HG02588 (cell line): ENCODE results near the gene RIC3.

Source experiments
- ATAC-seq: cut with Tn5 transposase; IDR thresholded peaks from one replicate; pipeline ENCODE4 v1.9.1; 2021; ENCODE audit warnings: mild to moderate bottlenecking, moderate library complexity; ENCODE audit not compliant: unreplicated experiment

RIC3 gene

DNA sequence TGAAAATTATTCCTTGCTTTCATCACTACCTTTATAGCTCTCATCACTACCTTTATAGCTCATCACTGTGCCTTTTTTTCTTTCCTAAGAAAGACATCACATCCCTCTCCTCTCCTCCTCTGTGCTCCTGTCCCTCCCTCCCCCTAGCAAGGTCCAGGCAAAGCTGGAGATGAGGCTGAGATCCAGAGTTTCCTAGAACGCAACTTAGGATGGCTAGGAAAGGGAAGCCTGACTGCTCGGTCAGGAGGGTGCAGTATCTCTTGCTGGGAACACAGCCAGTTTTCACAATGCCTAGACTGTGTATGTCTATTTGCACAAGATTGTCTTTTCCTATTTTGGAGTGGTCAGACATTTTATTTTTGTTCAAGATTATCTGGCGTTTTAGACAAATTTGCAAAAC is 63.2 kb downstream of the RIC3 start:
- no peak for ATAC-seq

DNA sequence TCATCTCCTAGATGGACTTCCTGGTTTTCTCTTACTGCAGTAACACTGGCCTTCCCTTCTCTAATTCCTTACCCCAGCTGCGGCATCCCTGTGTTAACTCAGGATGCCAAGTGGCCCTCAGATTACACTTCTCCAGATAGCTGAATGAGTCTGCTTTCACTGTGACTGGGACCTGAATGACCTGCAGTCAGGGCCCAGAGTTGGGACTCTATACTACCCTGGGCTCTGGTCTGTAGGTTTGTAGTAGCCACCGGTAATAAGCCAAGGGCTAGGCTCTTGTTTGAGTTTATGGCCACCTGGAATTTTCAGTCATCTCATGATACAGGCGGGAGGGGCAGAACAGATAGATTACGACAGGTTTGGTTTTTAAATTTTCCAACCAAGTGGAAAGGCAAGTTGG is 63.7 kb downstream of the RIC3 start:
- ATAC-seq, result no peak

DNA sequence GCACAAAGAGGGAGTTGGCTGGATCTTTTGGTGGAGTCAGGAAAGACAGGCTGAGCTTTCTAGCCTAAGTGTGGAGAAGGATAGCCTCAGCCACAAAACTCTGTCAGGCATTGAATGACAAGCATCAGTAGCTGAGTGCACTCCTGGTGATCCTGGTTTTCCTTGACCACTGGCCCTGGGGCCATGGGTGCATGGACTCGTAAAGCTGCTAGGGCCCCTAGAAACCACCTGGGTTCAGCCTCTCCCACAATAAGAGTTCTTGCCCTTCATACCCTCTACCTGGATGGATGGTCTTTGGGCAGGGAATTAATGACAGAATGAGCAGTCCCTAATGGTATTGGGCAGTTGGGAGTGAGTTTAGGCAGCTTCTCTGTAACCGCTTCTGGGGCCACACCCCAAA is 64.9 kb downstream of the RIC3 start:
- ATAC-seq, result no peak

DNA sequence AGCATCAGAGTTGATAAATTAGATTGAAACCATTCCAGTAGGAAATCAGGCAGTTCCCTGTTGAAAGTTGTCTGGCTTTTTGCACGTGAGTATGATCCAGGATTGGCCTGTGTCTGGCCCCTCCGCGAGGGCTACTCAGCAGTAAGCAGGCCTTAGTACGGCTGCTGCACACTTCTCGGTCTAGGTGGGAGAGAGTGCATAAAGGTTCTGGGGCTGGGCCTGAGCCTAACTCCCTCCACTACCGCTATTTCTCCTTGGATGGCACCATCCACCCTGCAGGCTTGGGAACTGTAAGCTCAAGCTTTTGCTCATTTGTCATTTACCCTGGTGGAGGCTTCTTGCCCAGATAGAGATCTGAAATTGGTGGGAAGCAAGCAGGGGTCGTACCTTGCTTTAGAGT is 65.9 kb downstream of the RIC3 start:
- ATAC-seq, result no peak

DNA sequence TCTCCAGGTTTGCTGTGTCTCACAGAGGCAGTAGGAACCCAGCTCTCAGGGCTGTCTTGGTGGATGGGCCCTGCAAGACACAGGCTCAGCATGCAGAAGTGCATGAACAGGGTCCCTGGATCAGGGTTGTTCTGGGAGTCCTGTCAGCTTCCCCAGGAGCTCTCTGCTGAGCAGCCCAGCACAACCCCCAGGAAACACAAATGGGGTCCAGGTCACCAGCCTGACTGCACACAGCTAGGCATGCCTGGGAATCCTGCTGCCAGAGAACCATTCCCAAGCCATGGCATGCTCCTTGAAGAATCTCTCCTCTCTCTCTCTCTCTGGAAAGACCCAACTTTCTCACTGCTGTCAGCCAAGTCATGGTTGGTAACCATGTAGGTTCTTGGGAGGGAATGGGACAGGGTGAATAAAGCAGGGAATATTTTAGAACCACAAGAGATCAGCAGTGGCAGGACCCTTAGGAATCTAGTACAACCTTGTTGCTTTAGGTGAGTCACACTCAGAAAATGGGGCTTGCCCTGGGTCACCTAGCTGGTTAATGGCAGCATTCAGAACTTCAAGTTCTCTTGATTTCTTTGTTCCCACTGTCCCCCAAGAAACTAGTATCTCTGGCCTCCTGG is 66.4 kb downstream of the RIC3 start:
- ATAC-seq, result no peak

DNA sequence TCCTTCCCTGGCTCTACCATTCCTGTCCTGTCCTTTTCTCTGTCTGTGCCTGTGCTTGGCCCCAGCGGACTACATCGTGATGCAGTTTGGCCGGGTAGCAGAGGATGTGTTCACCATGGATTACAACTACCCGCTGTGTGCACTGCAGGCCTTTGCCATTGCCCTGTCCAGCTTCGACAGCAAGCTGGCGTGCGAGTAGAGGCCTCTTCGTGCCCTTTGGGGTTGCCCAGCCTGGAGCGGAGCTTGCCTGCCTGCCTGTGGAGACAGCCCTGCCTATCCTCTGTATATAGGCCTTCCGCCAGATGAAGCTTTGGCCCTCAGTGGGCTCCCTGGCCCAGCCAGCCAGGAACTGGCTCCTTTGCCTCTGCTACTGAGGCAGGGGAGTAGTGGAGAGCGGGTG is 67.4 kb downstream of the RIC3 start:
- no peak for ATAC-seq

DNA sequence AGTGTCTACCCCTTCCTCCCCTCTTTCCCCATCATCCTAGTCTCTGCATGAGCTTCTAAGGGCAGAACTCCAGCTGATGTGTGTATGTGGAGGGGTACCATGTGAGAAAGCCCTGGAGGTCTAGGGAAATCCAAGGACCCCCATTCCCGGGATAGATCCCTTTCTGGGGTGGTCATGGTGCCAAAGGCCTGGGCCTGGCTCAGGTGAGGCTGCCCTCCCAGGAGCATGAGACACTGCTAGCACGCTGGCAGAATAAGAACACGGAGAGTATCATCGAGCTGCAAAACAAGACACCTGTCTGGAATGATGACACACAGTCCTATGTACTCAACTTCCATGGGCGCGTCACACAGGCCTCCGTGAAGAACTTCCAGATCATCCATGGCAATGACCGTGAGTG is 68.2 kb downstream of the RIC3 start:
- ATAC-seq, result no peak

DNA sequence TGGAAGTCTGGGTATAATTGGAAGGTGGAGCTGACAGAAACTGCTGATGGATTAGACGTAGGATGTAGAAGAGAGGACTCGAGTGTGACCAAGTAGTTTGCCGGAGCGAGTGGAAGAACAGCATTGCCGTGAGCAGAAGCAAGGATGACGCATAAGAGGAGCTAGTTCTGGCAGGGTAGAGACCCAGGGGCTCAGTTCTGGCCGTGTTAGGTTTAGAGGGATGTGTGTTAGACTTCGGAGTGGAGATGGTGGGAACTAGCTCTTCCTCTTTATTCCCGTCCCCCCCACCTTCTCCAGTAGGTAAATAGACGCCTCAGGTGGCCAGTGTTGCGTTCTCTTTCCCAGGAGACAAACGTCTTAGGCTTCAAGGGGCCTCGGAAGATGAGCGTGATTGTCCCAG is 68.7 kb downstream of the RIC3 start:
- no peak for ATAC-seq

DNA sequence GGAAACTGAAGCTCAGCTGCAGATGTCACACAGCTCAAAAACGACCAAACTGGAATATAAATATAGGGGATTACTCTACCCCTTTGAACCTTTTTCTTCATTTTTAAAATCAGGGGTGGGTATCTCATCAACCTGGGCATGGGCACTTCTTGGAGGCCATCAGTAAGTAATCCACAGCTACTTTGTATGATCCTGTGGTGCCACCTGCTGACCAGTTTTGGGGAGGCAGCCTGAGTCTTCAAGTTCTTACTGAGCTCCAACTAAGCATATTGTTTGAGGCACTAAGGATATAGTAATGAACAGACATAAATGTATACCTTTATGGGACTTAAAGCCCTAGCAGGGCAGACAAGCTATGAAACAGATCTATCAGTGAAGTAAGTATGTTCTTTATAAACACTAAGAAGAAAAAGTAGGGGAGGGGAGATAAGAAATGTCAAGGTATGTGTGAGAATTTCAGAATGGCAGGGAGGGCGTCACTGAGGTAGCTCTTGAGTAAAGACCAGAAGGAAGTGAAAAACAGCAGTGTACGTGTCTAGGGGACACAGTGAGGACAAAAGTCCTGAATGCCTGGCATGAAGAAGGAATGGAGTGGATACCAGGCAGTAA is 69.4 kb downstream of the RIC3 start:
- no peak for ATAC-seq

DNA sequence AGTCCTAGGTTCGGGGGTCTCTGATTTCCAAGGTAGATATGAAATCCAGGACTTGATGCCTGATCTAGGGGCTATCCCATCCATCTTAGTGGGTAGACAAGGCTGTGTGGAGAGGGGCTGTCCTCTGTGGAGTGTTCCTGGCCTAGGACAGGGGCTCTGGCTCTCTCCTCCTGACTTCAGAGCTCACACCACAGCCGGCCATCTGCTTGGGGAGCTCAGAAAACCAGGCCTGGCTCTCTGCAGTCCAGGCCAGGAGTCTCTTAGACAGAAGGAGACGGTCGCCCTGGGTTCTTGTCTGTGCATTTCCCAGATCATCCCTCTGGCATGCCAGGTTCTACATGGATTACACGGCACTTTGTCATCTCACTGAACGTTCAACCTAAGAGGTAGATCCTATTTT is 69.9 kb downstream of the RIC3 start:
- ATAC-seq, result no peak

DNA sequence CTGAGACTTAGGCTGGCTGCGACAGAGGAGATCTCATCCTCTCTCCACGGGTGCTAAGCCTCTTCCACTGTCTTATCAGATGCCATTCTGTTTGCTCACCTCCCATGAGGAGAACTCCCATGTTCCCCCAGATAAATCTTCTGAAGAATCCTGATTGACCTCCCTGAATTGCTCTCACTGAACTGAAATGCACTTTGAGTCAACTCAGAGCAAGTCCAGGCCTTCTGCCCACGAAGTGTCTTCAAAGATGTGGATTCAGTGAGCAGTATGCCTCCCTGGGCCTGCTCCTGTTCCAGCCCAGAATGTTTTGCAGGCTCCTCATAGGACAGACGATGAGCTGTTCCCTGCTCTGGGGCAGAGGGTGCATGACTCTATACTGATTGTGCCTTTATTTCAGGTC is 70.5 kb downstream of the RIC3 start:
- no peak for ATAC-seq

DNA sequence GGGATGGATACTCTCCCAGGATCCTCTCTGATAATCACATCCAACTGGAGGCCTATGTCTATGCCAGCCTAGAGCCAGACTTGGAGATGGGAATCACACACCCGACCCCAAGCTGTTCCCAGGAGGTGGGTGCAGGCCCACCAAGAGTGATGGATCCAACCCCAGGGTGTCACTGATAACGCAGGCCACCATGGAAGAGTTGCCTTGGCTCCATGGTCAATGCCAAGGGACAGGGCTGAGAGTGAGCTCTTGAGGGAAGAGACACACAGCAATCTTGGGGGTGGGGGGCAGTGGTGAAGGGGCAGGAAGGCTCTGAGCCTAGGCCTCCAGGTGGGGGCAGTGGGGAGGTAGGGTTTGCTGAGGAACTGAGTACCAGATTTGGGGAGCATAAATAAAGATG is 70.9 kb downstream of the RIC3 start:
- ATAC-seq, result no peak

DNA sequence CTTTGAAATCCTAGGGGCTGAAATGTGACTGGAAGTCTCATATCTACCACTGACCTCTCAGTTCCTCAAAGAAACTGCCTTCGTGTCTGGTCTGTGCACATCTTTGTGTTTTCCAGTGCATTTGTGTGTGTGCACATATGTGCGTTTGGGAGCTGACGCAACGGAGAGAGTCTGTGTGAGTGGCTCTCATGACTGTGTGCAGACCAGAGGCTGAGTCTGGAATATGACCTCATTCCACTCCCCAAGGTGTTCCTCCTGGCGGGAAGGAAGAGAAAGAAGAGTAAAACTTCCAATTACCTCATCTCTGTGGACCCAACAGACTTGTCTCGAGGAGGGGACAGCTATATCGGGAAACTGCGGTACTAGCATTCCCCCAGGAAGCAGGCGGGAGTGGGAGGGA is 71.4 kb downstream of the RIC3 start:
- no peak for ATAC-seq

DNA sequence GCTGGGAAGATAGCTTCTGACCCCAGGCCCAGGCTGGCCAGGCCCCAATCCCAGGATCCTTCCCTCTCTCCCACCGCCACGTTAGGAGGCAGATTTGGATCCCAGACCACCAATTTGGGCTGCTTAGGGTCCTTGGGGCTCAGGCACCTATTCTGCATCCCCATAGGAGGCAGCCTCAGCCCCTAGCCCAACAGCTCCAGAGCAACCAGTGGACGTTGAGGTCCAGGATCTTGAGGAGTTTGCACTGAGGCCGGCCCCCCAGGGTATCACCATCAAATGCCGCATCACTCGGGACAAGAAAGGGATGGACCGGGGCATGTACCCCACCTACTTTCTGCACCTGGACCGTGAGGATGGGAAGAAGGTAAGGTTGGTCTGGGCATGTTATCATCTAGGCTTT is 71.8 kb downstream of the RIC3 start:
- ATAC-seq, result no peak

DNA sequence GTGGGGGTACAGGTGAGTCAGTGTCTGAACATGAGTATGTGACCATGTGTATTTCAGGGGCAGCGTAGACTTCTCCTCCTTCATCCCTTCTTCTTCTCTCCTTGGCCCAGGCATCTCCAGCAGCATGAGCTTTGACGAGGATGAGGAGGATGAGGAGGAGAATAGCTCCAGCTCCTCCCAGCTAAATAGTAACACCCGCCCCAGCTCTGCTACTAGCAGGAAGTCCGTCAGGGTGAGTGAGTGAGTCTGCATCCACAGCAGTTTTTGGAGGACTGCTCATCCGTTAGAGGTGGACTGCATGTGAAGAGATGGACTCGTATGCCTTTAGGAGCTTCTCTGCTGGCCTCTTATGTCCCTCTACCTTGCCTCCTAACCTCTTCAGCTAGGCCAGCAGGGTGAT is 72.2 kb downstream of the RIC3 start:
- ATAC-seq, result no peak

DNA sequence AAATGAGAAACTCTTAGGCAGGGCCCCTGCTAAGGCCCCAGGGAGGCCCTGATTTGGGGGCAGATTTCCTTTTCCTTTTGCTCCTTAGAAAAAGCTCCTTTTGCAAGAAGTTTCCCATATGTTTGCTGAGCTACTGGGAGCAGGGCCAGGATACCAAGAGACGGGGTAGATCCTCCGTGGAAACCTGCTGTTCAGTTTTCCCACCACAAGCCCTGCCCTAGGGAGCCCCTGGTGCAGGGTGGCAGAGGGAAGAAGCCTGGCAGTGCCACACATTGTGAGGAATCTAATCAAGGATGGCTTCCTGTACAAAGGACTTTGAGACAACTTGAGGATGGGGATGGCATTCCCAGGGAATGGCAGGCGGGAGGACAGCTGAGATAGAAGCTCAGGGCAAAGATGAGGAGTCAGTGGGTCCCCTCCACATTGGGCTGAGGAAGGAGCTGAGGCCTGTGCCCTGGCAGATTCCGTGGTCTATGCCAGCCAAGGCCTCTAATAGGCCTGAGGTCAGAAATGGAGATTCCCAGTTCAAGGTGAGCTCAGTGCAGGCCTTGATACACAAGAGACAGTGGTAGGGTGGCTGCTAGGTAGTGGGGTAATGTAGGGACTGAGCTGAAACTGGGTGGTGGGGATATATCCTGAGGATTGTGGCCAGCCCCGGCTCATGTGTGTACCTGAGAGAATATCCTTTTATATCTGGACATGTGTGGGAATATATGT is 72.9 kb downstream of the RIC3 start:
- no peak for ATAC-seq

DNA sequence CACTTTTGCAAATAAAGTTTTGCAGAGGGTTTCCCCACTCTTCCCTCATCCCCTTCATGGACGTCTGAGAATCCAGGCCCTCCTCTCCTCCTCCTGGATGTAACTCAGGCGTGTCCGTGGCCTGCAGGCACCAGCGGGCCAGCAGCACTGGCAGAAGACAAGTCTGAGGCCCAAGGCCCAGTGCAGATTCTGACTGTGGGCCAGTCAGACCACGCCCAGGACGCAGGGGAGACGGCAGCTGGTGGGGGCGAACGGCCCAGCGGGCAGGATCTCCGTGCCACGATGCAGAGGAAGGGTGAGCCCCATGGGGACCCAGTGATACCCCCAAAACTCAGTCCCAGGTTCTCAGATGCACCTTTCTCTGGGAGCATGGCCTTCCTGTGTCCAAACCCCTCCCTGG is 73.5 kb downstream of the RIC3 start:
- ATAC-seq, result no peak

DNA sequence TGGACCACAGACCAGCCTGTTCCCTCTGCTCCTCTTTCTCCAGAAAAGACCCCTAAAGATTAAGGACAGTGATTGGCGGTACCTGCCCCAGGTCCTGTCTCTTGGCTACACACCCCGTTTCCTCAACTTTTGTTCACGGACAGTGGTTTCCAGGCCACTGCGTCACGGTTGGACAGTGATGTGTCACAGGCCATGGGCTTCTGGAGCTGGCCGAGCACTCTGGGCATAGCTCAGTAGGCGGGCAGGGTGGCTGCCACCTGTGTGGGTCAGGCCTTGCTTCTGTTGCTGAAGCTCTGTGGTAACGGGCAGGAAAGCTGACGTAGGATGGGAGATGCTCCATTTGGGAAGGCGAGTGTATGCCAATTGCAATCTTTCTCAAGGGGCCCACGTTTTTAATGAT is 74.2 kb downstream of the RIC3 start:
- ATAC-seq, result no peak

DNA sequence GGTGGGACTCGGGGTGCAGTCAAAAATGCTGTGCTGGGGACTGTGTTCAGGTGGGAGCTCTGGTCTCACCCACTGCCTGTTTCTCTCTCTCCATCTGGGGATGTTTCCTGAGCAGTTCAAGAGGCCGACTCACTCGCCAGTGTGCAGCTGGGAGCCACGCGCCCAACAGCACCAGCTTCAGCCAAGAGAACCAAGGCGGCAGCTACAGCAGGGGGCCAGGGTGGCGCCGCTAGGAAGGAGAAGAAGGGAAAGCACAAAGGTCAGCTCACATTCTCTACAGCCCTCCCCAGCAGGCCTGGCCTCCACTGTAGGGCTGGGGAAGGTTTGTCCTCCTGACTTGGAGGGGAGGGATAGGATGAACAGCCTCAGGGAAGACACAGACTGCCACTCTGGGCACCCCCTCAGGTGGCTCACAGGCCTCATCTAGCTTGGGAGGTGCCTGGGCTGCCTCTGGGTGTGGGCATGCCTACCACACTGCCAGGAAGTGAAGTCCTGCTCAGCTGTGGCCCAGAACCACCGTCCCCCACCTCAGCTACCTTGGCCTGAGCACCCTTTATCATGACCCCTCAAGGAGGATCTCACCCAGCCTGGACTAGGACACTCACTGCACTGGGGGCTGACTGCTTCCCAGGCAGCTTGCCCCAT is 74.8 kb downstream of the RIC3 start:
- no peak for ATAC-seq

DNA sequence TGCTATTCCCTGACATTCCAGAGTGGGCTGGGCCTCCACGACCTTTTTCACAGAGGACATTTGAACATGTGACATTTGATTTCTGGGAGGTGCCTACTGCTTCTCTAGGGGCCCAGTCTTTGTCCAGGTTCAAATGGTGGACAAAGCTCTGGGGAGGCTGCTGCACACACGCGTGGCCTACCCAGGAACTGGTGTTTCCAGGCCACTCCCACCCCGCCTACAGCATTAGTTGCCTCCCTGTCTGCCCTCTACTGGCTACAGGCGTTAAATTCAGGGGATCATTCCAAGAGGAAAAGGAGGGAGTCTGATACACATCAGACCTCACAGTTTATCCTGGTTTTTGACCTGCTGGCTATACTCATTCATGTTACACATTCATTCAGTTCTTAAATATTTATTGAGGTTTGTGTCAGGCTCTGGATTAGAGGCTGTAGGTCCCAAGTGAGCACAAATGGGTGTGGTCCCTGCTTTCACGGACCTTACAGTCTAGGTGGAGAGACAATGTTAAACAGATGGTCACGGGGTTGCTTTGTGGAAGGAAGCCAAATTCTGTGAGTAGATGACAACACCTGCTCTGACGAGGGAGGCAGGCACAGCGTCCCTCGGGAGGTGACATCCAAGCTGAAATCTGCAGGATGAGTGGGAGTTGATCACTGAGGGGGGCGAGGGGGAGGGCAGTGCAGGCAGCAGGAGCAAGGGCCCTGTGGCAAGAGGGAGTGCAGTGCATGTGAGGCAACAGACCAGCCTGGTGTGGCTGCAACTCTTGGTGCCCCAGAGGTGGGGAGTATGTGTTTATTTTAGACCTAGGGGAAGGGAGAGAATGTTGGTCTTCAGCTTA is 76.0 kb downstream of the RIC3 start:
- ATAC-seq, result peak; percentile 68

DNA sequence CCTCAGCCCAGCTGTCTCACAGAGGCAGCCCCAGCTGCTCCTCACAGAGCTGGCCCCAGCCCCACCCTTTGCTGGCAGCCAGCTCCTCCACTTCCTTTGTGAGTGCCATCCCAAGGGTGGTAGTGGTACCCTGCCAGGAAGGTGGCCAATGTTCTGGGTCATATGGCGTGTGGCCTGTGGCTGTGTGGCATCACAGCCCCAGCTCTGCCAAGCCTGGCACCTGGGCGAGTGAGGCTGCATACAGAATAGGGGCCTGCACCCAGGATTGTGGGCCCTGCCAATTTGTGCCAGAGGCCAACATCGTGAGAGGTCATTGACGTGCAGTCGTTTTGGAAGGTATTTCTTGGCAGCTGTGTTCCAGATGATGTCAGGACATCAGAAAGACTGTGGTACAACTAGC is 77.1 kb downstream of the RIC3 start:
- ATAC-seq, result no peak
